Epithelial cell of umbilical artery (primary cell): Measurements from ENCODE around the gene ST6GALNAC4. TPM values are rescaled to one million over a fixed set of nuclear protein-coding genes. Genes with fewer than 3 reads are reported as not detected.

Experiments used
- total RNA-seq: library from RNA; depleted of rRNA; stranded (reverse); fragments of >200 nt; gene quantifications from 2 replicates; pipeline ENCODE4 v1.2.3, GENCODE V29; 2014

Gene ST6GALNAC4
- total RNA-seq = 38.3 and 53.8 TPM in 2 replicates

GRCh38 chr9:127916720-127917581 is at the start of gene ST6GALNAC4:
TSS of gene ST6GALNAC4 (minus strand) at chr9:127917041. CDS start at chr9:127916419, 622 bp downstream.

GRCh38 chr9:127937388-127938297 is 20.8 kb upstream of the ST6GALNAC4 start, which contains the start of gene DPM2:
TSS of gene DPM2 (minus strand) at chr9:127937854. CDS start at chr9:127937820, 34 bp downstream.

GRCh38 chr9:127930231-127931091 is 13.6 kb upstream of the ST6GALNAC4 start, which contains the start of gene PIP5KL1:
TSS of gene PIP5KL1 (minus strand) at chr9:127930777. CDS start at chr9:127930752, 25 bp downstream.

GRCh38 chr9:127899128-127899943 is 17.5 kb downstream of the ST6GALNAC4 start, which contains the start of gene ST6GALNAC6:
TSS of gene ST6GALNAC6 (minus strand) at chr9:127899603. CDS start at chr9:127897981, 1,622 bp downstream.

GRCh38 chr9:127877566-127877998 is 39.3 kb downstream of the ST6GALNAC4 start, which contains the start of gene AK1:
TSS of gene AK1 (minus strand) at chr9:127877675. CDS start at chr9:127874617, 3,058 bp downstream.

Other genes starting within 250 kb of the ST6GALNAC4 start
- gene CFAP157, start 210.1 kb downstream of the ST6GALNAC4 start, total RNA-seq = not detected in 2 replicates
- 30.7 and 35.4 TPM in 2 replicates for gene PTRH1, start 201.4 kb downstream of the ST6GALNAC4 start, total RNA-seq
- not detected in 2 replicates for gene TTC16, start 201.0 kb downstream of the ST6GALNAC4 start, total RNA-seq
- gene TOR2A, start 181.7 kb downstream of the ST6GALNAC4 start, total RNA-seq = 7.3 and 8.8 TPM in 2 replicates
- gene SH2D3C, start 138.4 kb downstream of the ST6GALNAC4 start, total RNA-seq = 40.4 and 57.2 TPM in 2 replicates
- 124 and 162 TPM in 2 replicates for gene CDK9, start 131.0 kb downstream of the ST6GALNAC4 start, total RNA-seq
- 73.7 and 110 TPM in 2 replicates for gene FPGS, start 114.2 kb downstream of the ST6GALNAC4 start, total RNA-seq
- gene ENG, start 62.4 kb downstream of the ST6GALNAC4 start, total RNA-seq = 12.6 and 38.3 TPM in 2 replicates
- 30.1 and 43.5 TPM in 2 replicates for gene AK1, start 39.4 kb downstream of the ST6GALNAC4 start, total RNA-seq
- gene ST6GALNAC6, start 17.4 kb downstream of the ST6GALNAC4 start, total RNA-seq = 23.4 and 32.2 TPM in 2 replicates
- 0.65 and 0.91 TPM in 2 replicates for gene PIP5KL1, start 13.7 kb upstream of the ST6GALNAC4 start, total RNA-seq
- gene DPM2, start 20.8 kb upstream of the ST6GALNAC4 start, total RNA-seq = 5.9 and 8.8 TPM in 2 replicates
- gene EEIG1, start 63.9 kb upstream of the ST6GALNAC4 start, total RNA-seq = 0.97 and 1.4 TPM in 2 replicates
- 7.6 and 9.4 TPM in 2 replicates for gene NAIF1, start 150.3 kb upstream of the ST6GALNAC4 start, total RNA-seq
- gene SLC25A25, start 151.2 kb upstream of the ST6GALNAC4 start, total RNA-seq = 15.9 and 20.1 TPM in 2 replicates
- gene PTGES2, start 210.7 kb upstream of the ST6GALNAC4 start, total RNA-seq = 75.1 and 88.7 TPM in 2 replicates
- not detected in 2 replicates for gene LCN2, start 232.4 kb upstream of the ST6GALNAC4 start, total RNA-seq
- gene BBLN, start 243.2 kb upstream of the ST6GALNAC4 start, total RNA-seq = 22.5 and 40.3 TPM in 2 replicates